Activated naive CD4-positive, alpha-beta T cell treated with anti-CD3 and anti-CD28 coated beads, Interleukin-2, amount 50 U/mL, for 72 hours (primary cell): ENCODE results near the gene CTTN. TPM values are rescaled to one million over a fixed set of nuclear protein-coding genes. Genes with fewer than 3 reads are reported as not detected.
"Not testable (repeated sequence)": the region's sequence is repeated elsewhere in the genome, so short reads cannot be mapped to it uniquely, and the experiment has no call there.

Experiments used
- ATAC-seq, 2 donors: fragments of 150-1000 bp; cut with Tn5 transposase; 2 replicates each; pipeline ENCODE4 v1.10.0; 2021; ENCODE audit warnings: mild to moderate bottlenecking in 2 of 2, moderate library complexity in 2 of 2
- DNase-seq, 2 donors: peaks; one replicate each; pipeline ENCODE4 v3.0.0; 2021 to 2022; ENCODE audit warnings: low spot score in 2 of 2
- H3K27ac Mint-ChIP-seq, 2 donors: one replicate each; pipeline ENCODE4 v1.8.0; 2022; ENCODE audit warnings: mild to moderate bottlenecking in 2 of 2, mixed read lengths in 2 of 2
- H3K36me3 Mint-ChIP-seq, 2 donors: one replicate each; pipeline ENCODE4 v1.8.0; 2022; ENCODE audit warnings: mixed read lengths in 2 of 2
- H3K9me3 Mint-ChIP-seq, 2 donors: one replicate each; pipeline ENCODE4 v1.8.0; 2022; ENCODE audit warnings: mixed read lengths in 2 of 2
- total RNA-seq, 2 donors: library from RNA; stranded (reverse); gene quantifications; one replicate each; pipeline ENCODE4 v1.2.3, GENCODE V29; 2022

The CTTN gene
- total RNA-seq, 2 donors from 2014 or later = 9.7 to 45.1 TPM

GRCh38 chr11:70371241-70371640 is 27.1 kb upstream of the CTTN start:
- Mint-ChIP-seq H3K9me3 (peaks cover 5 to 6% of the 10 kb centered on the region in 2 donors), H3K27ac (no peak overlapping the region), H3K36me3 (peaks cover 13 to 25% of the 10 kb centered on the region in 2 donors)
- no peak for DNase-seq
- ATAC-seq = no peak

- no peak for DNase-seq
- Mint-ChIP-seq H3K27ac (no peak overlapping the region), H3K36me3 (peaks cover 13 to 22% of the 10 kb centered on the region in 2 donors), H3K9me3 (peaks cover 5 to 6% of the 10 kb centered on the region in 2 donors)
- ATAC-seq = no peak
Measured at GRCh38 chr11:70372076-70372475, 26.3 kb upstream of the CTTN start.

- Mint-ChIP-seq H3K27ac (peak overlapping the region in 1 of 2 donors; percentile 50), H3K36me3 (peaks cover 0 to 10% of the 10 kb centered on the region in 2 donors), H3K9me3 (no peaks in the 10 kb centered on the region)
- DNase-seq (no peak), ATAC-seq (no peak)
Measured at GRCh38 chr11:70376621-70377020, 21.7 kb upstream of the CTTN start.

GRCh38 chr11:70377645-70378044 is 20.7 kb upstream of the CTTN start:
- DNase-seq (no peak), ATAC-seq (no peak)
- Mint-ChIP-seq H3K9me3 (no peaks in the 10 kb centered on the region), H3K27ac (no peak overlapping the region), H3K36me3 (peaks cover 0 to 11% of the 10 kb centered on the region in 2 donors)

GRCh38 chr11:70378506-70379134 is 19.7 kb upstream of the CTTN start:
- DNase-seq (no peak), ATAC-seq (peak in 1 of 2 donors; percentile 90)
- Mint-ChIP-seq H3K36me3 (peaks cover 0 to 9% of the 10 kb centered on the region in 2 donors), H3K9me3 (no peaks in the 10 kb centered on the region), H3K27ac (peak overlapping the region in 1 of 2 donors; percentile 77)

GRCh38 chr11:70381350-70381749 is 17.0 kb upstream of the CTTN start:
- H3K9me3 Mint-ChIP-seq = no peaks in the 10 kb centered on the region
- DNase-seq (no peak), ATAC-seq (no peak)
- peaks cover 7 to 14% of the 10 kb centered on the region in 2 donors for H3K36me3 Mint-ChIP-seq
- no peak overlapping the region for H3K27ac Mint-ChIP-seq

DNA sequence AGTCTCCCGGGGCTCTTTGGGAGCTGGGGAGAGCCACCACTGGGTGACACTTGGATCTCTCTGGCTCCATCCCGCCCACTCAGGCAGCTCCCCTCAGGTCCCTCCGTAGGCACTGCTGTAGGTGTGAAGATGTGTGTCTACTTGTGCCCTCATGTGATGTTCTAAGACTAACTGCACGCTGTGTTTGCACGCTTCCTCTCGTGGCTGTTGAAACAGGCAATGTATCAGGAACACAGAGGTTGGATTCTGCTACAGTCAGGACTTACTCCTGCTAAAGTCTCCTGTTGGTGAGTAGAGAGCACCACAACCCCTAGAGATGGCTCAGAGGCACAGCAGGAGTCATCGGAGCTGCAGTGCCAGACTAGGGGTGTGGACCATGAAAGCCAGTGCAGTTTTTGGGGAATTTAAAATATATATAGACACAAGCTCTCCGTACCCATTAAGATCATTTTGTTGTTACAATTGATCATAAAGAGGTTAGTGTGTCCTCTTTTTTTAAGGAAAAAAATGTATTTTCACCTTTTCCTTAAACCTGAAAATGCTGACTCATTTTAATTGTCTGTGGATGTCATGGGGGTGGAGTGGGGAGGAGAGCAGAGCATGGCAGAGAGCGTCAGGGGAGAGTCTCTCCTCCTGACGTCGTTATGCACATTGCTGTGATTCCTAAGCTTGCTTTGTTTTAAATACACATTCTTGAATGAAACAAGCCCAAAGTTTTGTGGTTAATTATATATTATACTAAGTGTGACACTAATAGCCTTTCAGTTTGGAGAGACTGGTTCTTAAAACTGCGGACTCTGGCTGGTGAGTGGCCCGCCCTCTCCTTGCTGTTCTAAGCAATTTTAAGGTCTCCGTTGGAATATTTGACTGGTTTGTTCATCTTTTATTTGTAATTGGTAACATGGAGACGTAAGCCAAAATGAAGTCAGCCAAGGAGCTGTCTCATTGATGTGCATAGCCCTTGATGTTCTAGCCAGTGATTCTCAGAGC is 16.2 kb upstream of the CTTN start:
- no peaks in the 10 kb centered on the region for H3K9me3 Mint-ChIP-seq
- DNase-seq (no peak), ATAC-seq (no peak)
- H3K36me3 Mint-ChIP-seq = peaks cover 7 to 14% of the 10 kb centered on the region in 2 donors
- no peak overlapping the region for H3K27ac Mint-ChIP-seq

DNA sequence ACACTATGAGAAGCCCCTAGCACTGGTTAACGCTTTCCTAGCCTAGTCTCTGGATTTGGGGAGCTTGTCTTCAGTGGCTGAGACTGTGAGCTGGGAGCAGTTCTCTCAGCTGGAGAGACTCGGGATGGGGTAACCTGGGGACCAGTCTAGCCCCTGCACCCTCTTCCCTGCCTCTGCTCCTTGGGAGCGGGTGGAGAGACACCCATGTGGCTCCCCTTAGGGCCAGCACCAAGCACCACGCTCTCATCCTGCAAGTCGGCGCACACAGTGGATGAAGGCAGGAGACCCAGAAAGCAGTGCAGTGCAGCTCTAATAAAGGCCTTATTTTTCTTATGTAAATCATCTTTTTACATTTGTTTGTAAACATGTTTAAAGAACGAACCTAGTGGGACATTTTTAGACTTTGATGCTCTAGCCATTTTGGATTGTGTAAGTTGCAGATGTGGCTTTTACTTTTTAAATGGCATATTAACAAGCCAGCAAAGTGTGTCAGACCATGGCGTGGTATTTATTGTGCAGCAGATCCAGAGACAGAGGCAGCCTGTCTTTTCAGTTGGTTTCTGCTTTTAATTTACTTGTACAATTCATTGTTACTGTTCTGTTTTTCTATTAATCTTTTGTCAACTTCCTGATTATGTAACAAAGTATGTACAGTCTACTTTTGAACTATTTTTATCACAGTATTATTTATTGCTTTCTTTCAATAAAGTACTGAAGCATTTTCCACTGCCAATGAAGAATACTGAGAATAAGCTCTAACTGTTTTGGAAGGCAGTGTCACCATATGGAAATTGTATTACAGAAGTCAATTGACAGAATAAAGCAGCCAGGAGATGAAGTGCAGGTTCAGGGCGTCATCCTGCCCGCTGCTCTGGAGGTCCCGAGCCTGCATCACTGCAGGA is 14.4 kb upstream of the CTTN start:
- H3K36me3 Mint-ChIP-seq = peaks cover 13 to 14% of the 10 kb centered on the region in 2 donors
- ATAC-seq (no peak), DNase-seq (no peak)
- no peak overlapping the region for H3K27ac Mint-ChIP-seq
- H3K9me3 Mint-ChIP-seq = peaks cover 0 to 4% of the 10 kb centered on the region in 2 donors

- DNase-seq = no peak
- no peak for ATAC-seq
- H3K27ac Mint-ChIP-seq = peak overlapping the region in 1 of 2 donors; percentile 61
- peaks cover 13 to 14% of the 10 kb centered on the region in 2 donors for H3K36me3 Mint-ChIP-seq
- H3K9me3 Mint-ChIP-seq = peaks cover 0 to 4% of the 10 kb centered on the region in 2 donors
Measured at GRCh38 chr11:70384566-70385152, 13.7 kb upstream of the CTTN start.

GRCh38 chr11:70387564-70387963 is 10.8 kb upstream of the CTTN start:
- Mint-ChIP-seq H3K36me3 (peaks cover 5 to 13% of the 10 kb centered on the region in 2 donors), H3K9me3 (peaks cover 0 to 4% of the 10 kb centered on the region in 2 donors), H3K27ac (no peak overlapping the region)
- ATAC-seq (no peak), DNase-seq (no peak)

- DNase-seq = no peak
- peaks cover 0 to 4% of the 10 kb centered on the region in 2 donors for H3K9me3 Mint-ChIP-seq
- no peak overlapping the region for H3K27ac Mint-ChIP-seq
- peaks cover 5 to 13% of the 10 kb centered on the region in 2 donors for H3K36me3 Mint-ChIP-seq
- ATAC-seq = no peak
Measured at GRCh38 chr11:70389201-70389600, 9.1 kb upstream of the CTTN start.

- not testable (repeated sequence) for H3K36me3 Mint-ChIP-seq, ATAC-seq, H3K27ac Mint-ChIP-seq, DNase-seq, H3K9me3 Mint-ChIP-seq
Measured at GRCh38 chr11:70390882-70391281, 7.4 kb upstream of the CTTN start.

GRCh38 chr11:70394211-70394950 is 3.9 kb upstream of the CTTN start:
- DNase-seq = no peak
- no peak overlapping the region for H3K27ac Mint-ChIP-seq
- H3K9me3 Mint-ChIP-seq = no peaks in the 10 kb centered on the region
- peaks cover 7 to 13% of the 10 kb centered on the region in 2 donors for H3K36me3 Mint-ChIP-seq
- ATAC-seq = no peak

- H3K27ac Mint-ChIP-seq = peak overlapping the region; percentile 80 to 93
- peak; percentile 22 to 36 for ATAC-seq
- peak in 1 of 2 donors; percentile 13 for DNase-seq
- peaks cover 7 to 13% of the 10 kb centered on the region in 2 donors for H3K36me3 Mint-ChIP-seq
- H3K9me3 Mint-ChIP-seq = no peaks in the 10 kb centered on the region
Measured at GRCh38 chr11:70397336-70397982, 870 bp upstream of the CTTN start.
